ENCODE data around the gene TLR5.

DNA sequence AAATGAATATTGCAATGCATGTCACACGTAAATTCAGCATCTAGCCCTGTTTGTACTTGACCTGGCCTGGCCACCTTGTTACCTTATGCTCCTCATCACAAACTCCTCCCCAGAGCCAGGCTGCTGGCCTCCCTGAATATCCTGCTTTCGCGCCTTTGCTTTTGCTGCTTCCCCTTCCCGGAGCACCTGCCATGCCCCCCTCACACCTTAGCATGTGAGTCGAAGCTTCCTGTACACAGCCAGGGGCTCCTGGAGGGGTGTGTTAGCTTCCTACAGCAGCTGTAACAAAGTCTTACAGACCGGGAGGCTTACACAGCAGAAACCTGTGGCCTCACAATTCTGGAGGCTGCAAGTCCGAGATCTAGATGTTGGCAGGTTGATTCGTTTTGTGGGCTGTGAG lies 60.1 kb downstream of the TLR5 start:
- TF ChIP-seq, protein P1, sequence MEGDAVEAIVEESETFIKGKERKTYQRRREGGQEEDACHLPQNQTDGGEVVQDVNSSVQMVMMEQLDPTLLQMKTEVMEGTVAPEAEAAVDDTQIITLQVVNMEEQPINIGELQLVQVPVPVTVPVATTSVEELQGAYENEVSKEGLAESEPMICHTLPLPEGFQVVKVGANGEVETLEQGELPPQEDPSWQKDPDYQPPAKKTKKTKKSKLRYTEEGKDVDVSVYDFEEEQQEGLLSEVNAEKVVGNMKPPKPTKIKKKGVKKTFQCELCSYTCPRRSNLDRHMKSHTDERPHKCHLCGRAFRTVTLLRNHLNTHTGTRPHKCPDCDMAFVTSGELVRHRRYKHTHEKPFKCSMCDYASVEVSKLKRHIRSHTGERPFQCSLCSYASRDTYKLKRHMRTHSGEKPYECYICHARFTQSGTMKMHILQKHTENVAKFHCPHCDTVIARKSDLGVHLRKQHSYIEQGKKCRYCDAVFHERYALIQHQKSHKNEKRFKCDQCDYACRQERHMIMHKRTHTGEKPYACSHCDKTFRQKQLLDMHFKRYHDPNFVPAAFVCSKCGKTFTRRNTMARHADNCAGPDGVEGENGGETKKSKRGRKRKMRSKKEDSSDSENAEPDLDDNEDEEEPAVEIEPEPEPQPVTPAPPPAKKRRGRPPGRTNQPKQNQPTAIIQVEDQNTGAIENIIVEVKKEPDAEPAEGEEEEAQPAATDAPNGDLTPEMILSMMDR (IDR thresholded peaks at IDR 0.05; ENCODE audit: poor library complexity, severe bottlenecking), result no peak
- TF ChIP-seq EZH2 (IDR thresholded peaks at IDR 0.05; ENCODE audit: borderline replicate concordance, insufficient read depth, low read length, poor library complexity, severe bottlenecking) (no peak), POLR2AphosphoS5 (IDR thresholded peaks at IDR 0.05) (no peak), MXI1 (conservative IDR thresholded peaks at IDR 0.05; ENCODE audit: poor library complexity, severe bottlenecking) (no peak)
